Neutrophil (primary cell): ENCODE measurements around the gene PRKN.

ENCODE experiments used
- H3K27ac ChIP-seq: fragments of 200-600 bp; sonication (generic); 2 replicates; pipeline ENCODE4 v1.5.1; 2016; ENCODE audit warnings: mild to moderate bottlenecking, moderate library complexity
- H3K27me3 ChIP-seq: fragments of 200-600 bp; sonication (generic); 2 replicates; pipeline ENCODE4 v1.6.0; 2016; ENCODE audit warnings: mild to moderate bottlenecking
- H3K36me3 ChIP-seq: fragments of 200-600 bp; sonication (generic); 2 replicates; pipeline ENCODE4 v1.5.1; 2017
- H3K4me1 ChIP-seq, 2 experiments: fragments of 200-600 bp in 1 of 2; sonication (generic) in 1 of 2; 1 replicate in 1 of 2; 2 replicates in 1 of 2; pipeline versions ENCODE4 v1.5.1 to v1.6.1; 2013 to 2016; ENCODE audit warnings: low read depth in 1 of 2, low read length in 1 of 2, mild to moderate bottlenecking in 1 of 2, moderate library complexity in 1 of 2; ENCODE audit not compliant: control insufficient read depth in 1 of 2, insufficient read depth in 1 of 2
- H3K4me3 ChIP-seq, 2 experiments: fragments of 200-600 bp in 1 of 2; sonication (generic) in 1 of 2; 1 replicate in 1 of 2; 2 replicates in 1 of 2; pipeline ENCODE4 v1.5.1; 2013 to 2016; ENCODE audit warnings: low read depth in 1 of 2, low read length in 1 of 2, mild to moderate bottlenecking in 1 of 2, moderate library complexity in 1 of 2
- H3K9me3 ChIP-seq: fragments of 200-600 bp; sonication (generic); 2 replicates; pipeline ENCODE4 v1.5.1; 2016
- CTCF ChIP-seq: fragments of 200-600 bp; sonication (generic); IDR thresholded peaks from 2 replicates; pipeline ENCODE4 v1.5.1; 2016; ENCODE audit warnings: antibody characterized with exemption

Gene PRKN

GRCh38 chr6:161951126-161951525 lies 776.4 kb downstream of the PRKN start:
- TF ChIP-seq CTCF = no peak
- Histone ChIP-seq H3K36me3 (no peaks in the 10 kb centered on the region), H3K9me3 (no peaks in the 10 kb centered on the region), H3K4me3 (no peak overlapping the region), H3K27ac (no peak overlapping the region), H3K4me1 (no peaks in the 10 kb centered on the region), H3K27me3 (no peaks in the 10 kb centered on the region)

- H3K4me1 ChIP-seq = no peaks in the 10 kb centered on the region
- no peak overlapping the region for H3K27ac ChIP-seq
- H3K9me3 ChIP-seq = no peaks in the 10 kb centered on the region
- no peak for TF ChIP-seq CTCF
- no peaks in the 10 kb centered on the region for H3K27me3 ChIP-seq
- no peak overlapping the region for H3K4me3 ChIP-seq
- H3K36me3 ChIP-seq = no peaks in the 10 kb centered on the region
Observed at GRCh38 chr6:161949531-161949930, 778.0 kb downstream of the PRKN start.

GRCh38 chr6:161948462-161948861 lies 779.1 kb downstream of the PRKN start:
- TF ChIP-seq CTCF = no peak
- H3K27me3 ChIP-seq = no peaks in the 10 kb centered on the region
- no peak overlapping the region for H3K4me3 ChIP-seq
- H3K9me3 ChIP-seq = no peaks in the 10 kb centered on the region
- H3K36me3 ChIP-seq = no peaks in the 10 kb centered on the region
- H3K27ac ChIP-seq = no peak overlapping the region
- H3K4me1 ChIP-seq = no peaks in the 10 kb centered on the region

GRCh38 chr6:161947371-161947770 lies 780.2 kb downstream of the PRKN start:
- H3K27ac ChIP-seq = no peak overlapping the region
- no peaks in the 10 kb centered on the region for H3K36me3 ChIP-seq
- H3K4me1 ChIP-seq = no peaks in the 10 kb centered on the region
- TF ChIP-seq CTCF = no peak
- H3K27me3 ChIP-seq = no peaks in the 10 kb centered on the region
- no peaks in the 10 kb centered on the region for H3K9me3 ChIP-seq
- no peak overlapping the region for H3K4me3 ChIP-seq

- no peaks in the 10 kb centered on the region for H3K27me3 ChIP-seq
- no peaks in the 10 kb centered on the region for H3K4me1 ChIP-seq
- no peaks in the 10 kb centered on the region for H3K36me3 ChIP-seq
- no peak overlapping the region for H3K27ac ChIP-seq
- no peaks in the 10 kb centered on the region for H3K9me3 ChIP-seq
- no peak overlapping the region for H3K4me3 ChIP-seq
- TF ChIP-seq CTCF = no peak
Observed at GRCh38 chr6:161946461-161946860, 781.1 kb downstream of the PRKN start.

- H3K4me1 ChIP-seq = no peaks in the 10 kb centered on the region
- H3K9me3 ChIP-seq = no peaks in the 10 kb centered on the region
- H3K27ac ChIP-seq = no peak overlapping the region
- no peaks in the 10 kb centered on the region for H3K27me3 ChIP-seq
- no peak for TF ChIP-seq CTCF
- no peak overlapping the region for H3K4me3 ChIP-seq
- no peaks in the 10 kb centered on the region for H3K36me3 ChIP-seq
Observed at GRCh38 chr6:161943561-161943960, 784.0 kb downstream of the PRKN start.
